HepG2 (cell line): ENCODE data around the gene SEM1. TPM values are rescaled to one million over a fixed set of nuclear protein-coding genes. Genes with fewer than 3 reads are reported as not detected.
A peak's percentile ranks its signal among the peaks of the same experiment; 100 is the strongest.

Experiments used
- CEBPZ ChIP-seq: IDR thresholded peaks from 2 replicates; pipeline ENCODE4 v1.6.1; 2012; ENCODE audit warnings: low read length, improper control_type of control experiment
- DRAP1 ChIP-seq: IDR thresholded peaks from 2 replicates; pipeline ENCODE4 v1.6.1; 2016; ENCODE audit warnings: missing genetic modification reagents, missing compliant biosample characterization
- FOXA3 ChIP-seq: IDR thresholded peaks from 2 replicates; pipeline ENCODE4 v1.6.1; 2016; ENCODE audit warnings: missing genetic modification reagents, missing compliant biosample characterization
- GTF2F1 ChIP-seq: fragments of 150-350 bp; IDR thresholded peaks from 2 replicates; pipeline ENCODE4 v1.6.1; 2014; ENCODE audit warnings: low read length
- MIXL1 ChIP-seq: IDR thresholded peaks from 2 replicates; pipeline ENCODE4 v1.6.1; 2016
- NAIF1 ChIP-seq: sonication (generic); formaldehyde crosslinking; IDR thresholded peaks from 2 replicates; pipeline ENCODE4 v1.5.0; 2020; ENCODE audit warnings: mild to moderate bottlenecking, missing genetic modification reagents, borderline replicate concordance
- PAXIP1 ChIP-seq: sonication (generic); formaldehyde crosslinking; conservative IDR thresholded peaks from 2 replicates; pipeline ENCODE4 v1.4.0; 2020; ENCODE audit warnings: mild to moderate bottlenecking, missing genetic modification reagents, moderate library complexity
- RXRB ChIP-seq: IDR thresholded peaks from 2 replicates; pipeline ENCODE4 v1.6.1; 2016; ENCODE audit warnings: borderline replicate concordance, missing genetic modification reagents, missing compliant biosample characterization
- ZMYM4 ChIP-seq: sonication (generic); formaldehyde crosslinking; IDR thresholded peaks from 2 replicates; pipeline ENCODE4 v1.8.1; 2023; ENCODE audit warnings: mild to moderate bottlenecking, missing genetic modification reagents
- ZNF512 ChIP-seq: sonication (generic); formaldehyde crosslinking; IDR thresholded peaks from 2 replicates; pipeline ENCODE4 v1.4.0; 2020; ENCODE audit warnings: mild to moderate bottlenecking, missing genetic modification reagents
- ZNF564 ChIP-seq: sonication (generic); formaldehyde crosslinking; IDR thresholded peaks from 2 replicates; pipeline ENCODE4 v1.8.1; 2023; ENCODE audit warnings: mild to moderate bottlenecking, missing genetic modification reagents
- ZNF644 ChIP-seq: IDR thresholded peaks from 2 replicates; pipeline ENCODE4 v1.6.1; 2016; ENCODE audit warnings: low read depth
- ZNF788 ChIP-seq: sonication (generic); formaldehyde crosslinking; IDR thresholded peaks from 2 replicates; pipeline ENCODE4 v1.5.0; 2020; ENCODE audit warnings: mild to moderate bottlenecking, missing genetic modification reagents, borderline replicate concordance
- polyA plus RNA-seq, 8 experiments: library from polyadenylated mRNA; depleted of rRNA in 3 of 8; stranded (reverse) in 7 of 8; unstranded in 1 of 8; fragments of >200 nt; fragmentation: Illumina TruSeq in 4 of 8; extraction: Trizol in 4 of 8; gene quantifications; 2 replicates each; pipeline versions ENCODE4 v1.2.1 to v1.2.3, GENCODE V29; 2011 to 2016; ENCODE audit warnings: low read depth in 4 of 8, missing spikeins in 1 of 8, mixed read lengths in 1 of 8; ENCODE audit not compliant: insufficient read depth in 1 of 8
- total RNA-seq, 5 experiments: library from RNA; depleted of rRNA; stranded (reverse); fragments of >200 nt; fragmentation: Illumina TruSeq; extraction: Trizol; gene quantifications; 2 replicates each; pipeline ENCODE4 v1.2.3, GENCODE V29; 2016; ENCODE audit warnings: low read depth in 1 of 5
- TF ChIP-seq, protein P1 (sequence below): IDR thresholded peaks from 2 replicates; pipeline ENCODE4 v1.4.0; 2020; ENCODE audit warnings: mild to moderate bottlenecking, missing genetic modification reagents
- TF ChIP-seq, protein P2 (sequence below): sonication (generic); formaldehyde crosslinking; IDR thresholded peaks from 2 replicates; pipeline ENCODE4 v1.5.0; 2020; ENCODE audit warnings: missing genetic modification reagents

SEM1 gene
- total and polyA plus RNA-seq, 2 of the 13 experiments (the other 11 are each of a cell fraction or from before 2014, with no cell fraction given), result 40.7 to 174 TPM

DNA sequence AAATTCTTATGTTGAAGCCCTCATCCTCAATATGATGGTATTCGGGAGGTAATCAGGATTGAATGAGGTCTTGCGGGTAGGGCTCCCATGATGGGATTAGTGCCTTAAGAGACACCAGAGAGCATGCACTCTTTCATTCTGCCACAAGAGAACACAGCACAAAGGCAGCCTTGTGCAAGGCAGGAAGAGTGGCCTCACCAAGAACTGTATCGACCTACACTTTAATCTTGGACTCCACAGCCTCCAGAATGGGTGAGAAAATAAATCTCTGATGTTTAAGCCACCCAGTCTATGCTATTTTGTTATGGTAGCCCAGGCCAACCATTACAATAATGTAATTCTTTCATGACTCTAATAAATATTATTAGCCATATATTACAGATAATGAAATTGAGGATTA, 8.4 kb downstream of the SEM1 start (continued):
- no peak for TF ChIP-seq CEBPZ
- 0 out of 2 replicates have a peak, but pooled peaks have one; percentile 17 for TF ChIP-seq FOXA3 (CRISPR knock-in tag)
- TF ChIP-seq, protein P1, sequence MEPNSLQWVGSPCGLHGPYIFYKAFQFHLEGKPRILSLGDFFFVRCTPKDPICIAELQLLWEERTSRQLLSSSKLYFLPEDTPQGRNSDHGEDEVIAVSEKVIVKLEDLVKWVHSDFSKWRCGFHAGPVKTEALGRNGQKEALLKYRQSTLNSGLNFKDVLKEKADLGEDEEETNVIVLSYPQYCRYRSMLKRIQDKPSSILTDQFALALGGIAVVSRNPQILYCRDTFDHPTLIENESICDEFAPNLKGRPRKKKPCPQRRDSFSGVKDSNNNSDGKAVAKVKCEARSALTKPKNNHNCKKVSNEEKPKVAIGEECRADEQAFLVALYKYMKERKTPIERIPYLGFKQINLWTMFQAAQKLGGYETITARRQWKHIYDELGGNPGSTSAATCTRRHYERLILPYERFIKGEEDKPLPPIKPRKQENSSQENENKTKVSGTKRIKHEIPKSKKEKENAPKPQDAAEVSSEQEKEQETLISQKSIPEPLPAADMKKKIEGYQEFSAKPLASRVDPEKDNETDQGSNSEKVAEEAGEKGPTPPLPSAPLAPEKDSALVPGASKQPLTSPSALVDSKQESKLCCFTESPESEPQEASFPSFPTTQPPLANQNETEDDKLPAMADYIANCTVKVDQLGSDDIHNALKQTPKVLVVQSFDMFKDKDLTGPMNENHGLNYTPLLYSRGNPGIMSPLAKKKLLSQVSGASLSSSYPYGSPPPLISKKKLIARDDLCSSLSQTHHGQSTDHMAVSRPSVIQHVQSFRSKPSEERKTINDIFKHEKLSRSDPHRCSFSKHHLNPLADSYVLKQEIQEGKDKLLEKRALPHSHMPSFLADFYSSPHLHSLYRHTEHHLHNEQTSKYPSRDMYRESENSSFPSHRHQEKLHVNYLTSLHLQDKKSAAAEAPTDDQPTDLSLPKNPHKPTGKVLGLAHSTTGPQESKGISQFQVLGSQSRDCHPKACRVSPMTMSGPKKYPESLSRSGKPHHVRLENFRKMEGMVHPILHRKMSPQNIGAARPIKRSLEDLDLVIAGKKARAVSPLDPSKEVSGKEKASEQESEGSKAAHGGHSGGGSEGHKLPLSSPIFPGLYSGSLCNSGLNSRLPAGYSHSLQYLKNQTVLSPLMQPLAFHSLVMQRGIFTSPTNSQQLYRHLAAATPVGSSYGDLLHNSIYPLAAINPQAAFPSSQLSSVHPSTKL, result peak; percentile 29; the same call in 1 of the 2 replicates
- peak; percentile 91 for TF ChIP-seq ZNF564 (CRISPR knock-in tag)
- TF ChIP-seq ZMYM4, result peak; percentile 50
- 0 out of 2 replicates have a peak, but pooled peaks have one; percentile 33 for TF ChIP-seq RXRB (CRISPR knock-in tag)
- TF ChIP-seq MIXL1 (CRISPR knock-in tag), result 0 out of 2 replicates have a peak, but pooled peaks have one; percentile 28
- no peak for TF ChIP-seq GTF2F1
- TF ChIP-seq ZNF788, result no peak
- TF ChIP-seq ZNF644, result peak; percentile 89
- 0 out of 2 replicates have a peak, but pooled peaks have one; percentile 40 for TF ChIP-seq PAXIP1 (CRISPR knock-in tag)
- peak; percentile 33; the same call in 1 of the 2 replicates for TF ChIP-seq DRAP1
- TF ChIP-seq, protein P2, sequence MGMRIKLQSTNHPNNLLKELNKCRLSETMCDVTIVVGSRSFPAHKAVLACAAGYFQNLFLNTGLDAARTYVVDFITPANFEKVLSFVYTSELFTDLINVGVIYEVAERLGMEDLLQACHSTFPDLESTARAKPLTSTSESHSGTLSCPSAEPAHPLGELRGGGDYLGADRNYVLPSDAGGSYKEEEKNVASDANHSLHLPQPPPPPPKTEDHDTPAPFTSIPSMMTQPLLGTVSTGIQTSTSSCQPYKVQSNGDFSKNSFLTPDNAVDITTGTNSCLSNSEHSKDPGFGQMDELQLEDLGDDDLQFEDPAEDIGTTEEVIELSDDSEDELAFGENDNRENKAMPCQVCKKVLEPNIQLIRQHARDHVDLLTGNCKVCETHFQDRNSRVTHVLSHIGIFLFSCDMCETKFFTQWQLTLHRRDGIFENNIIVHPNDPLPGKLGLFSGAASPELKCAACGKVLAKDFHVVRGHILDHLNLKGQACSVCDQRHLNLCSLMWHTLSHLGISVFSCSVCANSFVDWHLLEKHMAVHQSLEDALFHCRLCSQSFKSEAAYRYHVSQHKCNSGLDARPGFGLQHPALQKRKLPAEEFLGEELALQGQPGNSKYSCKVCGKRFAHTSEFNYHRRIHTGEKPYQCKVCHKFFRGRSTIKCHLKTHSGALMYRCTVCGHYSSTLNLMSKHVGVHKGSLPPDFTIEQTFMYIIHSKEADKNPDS, result no peak
- TF ChIP-seq NAIF1 (CRISPR knock-in tag), result no peak
- TF ChIP-seq ZNF512 (CRISPR knock-in tag), result no peak
